HEK293 (cell line): ENCODE data around the gene MAML3.

Source experiments
- FEZF1 ChIP-seq: fragments of 450-650 bp; formaldehyde crosslinking; IDR thresholded peaks from 2 replicates; pipeline ENCODE4 v1.5.1; 2016; ENCODE audit warnings: missing biosample characterization, missing genetic modification characterization
- HOXC10 ChIP-seq: sonication (generic); formaldehyde crosslinking; IDR thresholded peaks from 2 replicates; pipeline ENCODE4 v1.8.1; 2023; ENCODE audit warnings: mild to moderate bottlenecking, missing genetic modification reagents
- MEIS1 ChIP-seq: sonication (generic); formaldehyde crosslinking; IDR thresholded peaks from 2 replicates; pipeline ENCODE4 v1.8.1; 2022; ENCODE audit warnings: missing genetic modification reagents, mild to moderate bottlenecking, borderline replicate concordance
- TCF7L2 ChIP-seq: IDR thresholded peaks from 2 replicates; pipeline ENCODE4 v1.6.1; 2011; ENCODE audit warnings: low read depth, mild to moderate bottlenecking, inconsistent platforms, low read length, moderate library complexity, borderline replicate concordance
- ZBTB17 ChIP-seq: fragments of 450-650 bp; formaldehyde crosslinking; IDR thresholded peaks from 2 replicates; pipeline ENCODE4 v1.5.1; 2016; ENCODE audit warnings: missing biosample characterization, missing genetic modification characterization
- ZFP37 ChIP-seq: fragments of 450-650 bp; formaldehyde crosslinking; IDR thresholded peaks from 2 replicates; pipeline ENCODE4 v1.5.1; 2016; ENCODE audit warnings: missing biosample characterization, missing genetic modification characterization
- ZNF155 ChIP-seq: fragments of 450-650 bp; formaldehyde crosslinking; IDR thresholded peaks from 2 replicates; pipeline ENCODE4 v1.5.1; 2016; ENCODE audit warnings: missing biosample characterization, missing genetic modification characterization
- ZNF184 ChIP-seq: fragments of 450-650 bp; IDR thresholded peaks from 2 replicates; pipeline ENCODE4 v1.5.1; 2018; ENCODE audit warnings: missing biosample characterization, mild to moderate bottlenecking, missing genetic modification characterization
- ZNF416 ChIP-seq: fragments of 450-650 bp; formaldehyde crosslinking; IDR thresholded peaks from 2 replicates; pipeline ENCODE4 v1.5.1; 2016; ENCODE audit warnings: missing biosample characterization, missing genetic modification characterization
- TF ChIP-seq, protein P1 (sequence below): fragments of 450-650 bp; formaldehyde crosslinking; conservative IDR thresholded peaks from 2 replicates; pipeline ENCODE4 v1.5.1; 2016; ENCODE audit warnings: low read depth, missing biosample characterization, missing genetic modification characterization
- TF ChIP-seq, protein P2 (sequence below): fragments of 450-650 bp; formaldehyde crosslinking; IDR thresholded peaks from 2 replicates; pipeline ENCODE4 v1.5.1; 2016; ENCODE audit warnings: missing biosample characterization, missing genetic modification characterization
- TF ChIP-seq, protein P3 (sequence below): fragments of 450-650 bp; formaldehyde crosslinking; conservative IDR thresholded peaks from 2 replicates; pipeline ENCODE4 v1.5.1; 2016; ENCODE audit warnings: low read depth, missing biosample characterization, missing genetic modification characterization
- TF ChIP-seq, protein P4 (sequence below): fragments of 450-650 bp; formaldehyde crosslinking; optimal IDR thresholded peaks from 2 replicates; pipeline ENCODE3; 2016; ENCODE audit warnings: missing biosample characterization, mild to moderate bottlenecking, missing genetic modification characterization
- TF ChIP-seq, protein P5 (sequence below): fragments of 450-650 bp; formaldehyde crosslinking; IDR thresholded peaks from 2 replicates; pipeline ENCODE4 v1.5.1; 2016; ENCODE audit warnings: missing biosample characterization, missing genetic modification characterization

DNA sequence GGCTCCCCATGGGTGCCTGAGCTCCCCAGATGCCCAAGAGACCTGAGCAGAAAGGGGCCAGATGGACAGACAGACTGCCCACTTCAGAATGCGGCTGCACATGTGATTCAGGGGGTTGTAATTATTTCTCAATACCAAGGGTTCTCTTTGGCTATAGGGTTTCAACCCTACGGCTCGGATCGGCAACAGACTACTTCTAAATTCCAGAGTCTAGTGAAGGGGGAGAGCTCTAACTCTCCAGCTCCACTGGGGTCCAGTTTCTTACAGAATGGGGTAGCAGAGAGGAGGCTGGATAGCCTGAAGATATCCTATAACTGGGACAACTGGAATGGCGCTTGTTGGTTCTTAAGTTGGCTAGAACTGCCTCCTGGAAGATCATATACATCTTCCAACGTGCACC, 352.1 kb downstream of the MAML3 start:
- TF ChIP-seq MEIS1 (CRISPR knock-in tag) (no peak), HOXC10 (CRISPR knock-in tag) (no peak), ZBTB17 (tag by site-specific recombination) (no peak), TCF7L2 (no peak), ZFP37 (tag by site-specific recombination) (no peak), ZNF416 (tag by site-specific recombination) (no peak), ZNF155 (tag by site-specific recombination) (no peak), ZNF184 (tag by site-specific recombination) (no peak), FEZF1 (tag by site-specific recombination) (no peak)
- TF ChIP-seq, protein P1, sequence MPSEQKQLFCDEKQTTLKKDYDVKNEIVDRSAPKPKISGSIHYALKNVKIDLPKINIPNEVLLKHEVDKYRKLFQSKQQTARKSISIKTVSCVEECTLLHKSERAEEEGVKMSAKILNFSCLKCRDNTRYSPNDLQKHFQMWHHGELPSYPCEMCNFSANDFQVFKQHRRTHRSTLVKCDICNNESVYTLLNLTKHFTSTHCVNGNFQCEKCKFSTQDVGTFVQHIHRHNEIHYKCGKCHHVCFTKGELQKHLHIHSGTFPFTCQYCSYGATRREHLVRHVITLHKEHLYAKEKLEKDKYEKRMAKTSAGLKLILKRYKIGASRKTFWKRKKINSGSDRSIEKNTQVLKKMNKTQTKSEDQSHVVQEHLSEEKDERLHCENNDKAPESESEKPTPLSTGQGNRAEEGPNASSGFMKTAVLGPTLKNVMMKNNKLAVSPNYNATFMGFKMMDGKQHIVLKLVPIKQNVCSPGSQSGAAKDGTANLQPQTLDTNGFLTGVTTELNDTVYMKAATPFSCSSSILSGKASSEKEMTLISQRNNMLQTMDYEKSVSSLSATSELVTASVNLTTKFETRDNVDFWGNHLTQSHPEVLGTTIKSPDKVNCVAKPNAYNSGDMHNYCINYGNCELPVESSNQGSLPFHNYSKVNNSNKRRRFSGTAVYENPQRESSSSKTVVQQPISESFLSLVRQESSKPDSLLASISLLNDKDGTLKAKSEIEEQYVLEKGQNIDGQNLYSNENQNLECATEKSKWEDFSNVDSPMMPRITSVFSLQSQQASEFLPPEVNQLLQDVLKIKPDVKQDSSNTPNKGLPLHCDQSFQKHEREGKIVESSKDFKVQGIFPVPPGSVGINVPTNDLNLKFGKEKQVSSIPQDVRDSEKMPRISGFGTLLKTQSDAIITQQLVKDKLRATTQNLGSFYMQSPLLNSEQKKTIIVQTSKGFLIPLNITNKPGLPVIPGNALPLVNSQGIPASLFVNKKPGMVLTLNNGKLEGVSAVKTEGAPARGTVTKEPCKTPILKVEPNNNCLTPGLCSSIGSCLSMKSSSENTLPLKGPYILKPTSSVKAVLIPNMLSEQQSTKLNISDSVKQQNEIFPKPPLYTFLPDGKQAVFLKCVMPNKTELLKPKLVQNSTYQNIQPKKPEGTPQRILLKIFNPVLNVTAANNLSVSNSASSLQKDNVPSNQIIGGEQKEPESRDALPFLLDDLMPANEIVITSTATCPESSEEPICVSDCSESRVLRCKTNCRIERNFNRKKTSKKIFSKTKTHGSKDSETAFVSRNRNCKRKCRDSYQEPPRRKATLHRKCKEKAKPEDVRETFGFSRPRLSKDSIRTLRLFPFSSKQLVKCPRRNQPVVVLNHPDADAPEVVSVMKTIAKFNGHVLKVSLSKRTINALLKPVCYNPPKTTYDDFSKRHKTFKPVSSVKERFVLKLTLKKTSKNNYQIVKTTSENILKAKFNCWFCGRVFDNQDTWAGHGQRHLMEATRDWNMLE (tag by site-specific recombination), result no peak
- TF ChIP-seq, protein P2, sequence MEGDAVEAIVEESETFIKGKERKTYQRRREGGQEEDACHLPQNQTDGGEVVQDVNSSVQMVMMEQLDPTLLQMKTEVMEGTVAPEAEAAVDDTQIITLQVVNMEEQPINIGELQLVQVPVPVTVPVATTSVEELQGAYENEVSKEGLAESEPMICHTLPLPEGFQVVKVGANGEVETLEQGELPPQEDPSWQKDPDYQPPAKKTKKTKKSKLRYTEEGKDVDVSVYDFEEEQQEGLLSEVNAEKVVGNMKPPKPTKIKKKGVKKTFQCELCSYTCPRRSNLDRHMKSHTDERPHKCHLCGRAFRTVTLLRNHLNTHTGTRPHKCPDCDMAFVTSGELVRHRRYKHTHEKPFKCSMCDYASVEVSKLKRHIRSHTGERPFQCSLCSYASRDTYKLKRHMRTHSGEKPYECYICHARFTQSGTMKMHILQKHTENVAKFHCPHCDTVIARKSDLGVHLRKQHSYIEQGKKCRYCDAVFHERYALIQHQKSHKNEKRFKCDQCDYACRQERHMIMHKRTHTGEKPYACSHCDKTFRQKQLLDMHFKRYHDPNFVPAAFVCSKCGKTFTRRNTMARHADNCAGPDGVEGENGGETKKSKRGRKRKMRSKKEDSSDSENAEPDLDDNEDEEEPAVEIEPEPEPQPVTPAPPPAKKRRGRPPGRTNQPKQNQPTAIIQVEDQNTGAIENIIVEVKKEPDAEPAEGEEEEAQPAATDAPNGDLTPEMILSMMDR, result no peak
- TF ChIP-seq, protein P3, sequence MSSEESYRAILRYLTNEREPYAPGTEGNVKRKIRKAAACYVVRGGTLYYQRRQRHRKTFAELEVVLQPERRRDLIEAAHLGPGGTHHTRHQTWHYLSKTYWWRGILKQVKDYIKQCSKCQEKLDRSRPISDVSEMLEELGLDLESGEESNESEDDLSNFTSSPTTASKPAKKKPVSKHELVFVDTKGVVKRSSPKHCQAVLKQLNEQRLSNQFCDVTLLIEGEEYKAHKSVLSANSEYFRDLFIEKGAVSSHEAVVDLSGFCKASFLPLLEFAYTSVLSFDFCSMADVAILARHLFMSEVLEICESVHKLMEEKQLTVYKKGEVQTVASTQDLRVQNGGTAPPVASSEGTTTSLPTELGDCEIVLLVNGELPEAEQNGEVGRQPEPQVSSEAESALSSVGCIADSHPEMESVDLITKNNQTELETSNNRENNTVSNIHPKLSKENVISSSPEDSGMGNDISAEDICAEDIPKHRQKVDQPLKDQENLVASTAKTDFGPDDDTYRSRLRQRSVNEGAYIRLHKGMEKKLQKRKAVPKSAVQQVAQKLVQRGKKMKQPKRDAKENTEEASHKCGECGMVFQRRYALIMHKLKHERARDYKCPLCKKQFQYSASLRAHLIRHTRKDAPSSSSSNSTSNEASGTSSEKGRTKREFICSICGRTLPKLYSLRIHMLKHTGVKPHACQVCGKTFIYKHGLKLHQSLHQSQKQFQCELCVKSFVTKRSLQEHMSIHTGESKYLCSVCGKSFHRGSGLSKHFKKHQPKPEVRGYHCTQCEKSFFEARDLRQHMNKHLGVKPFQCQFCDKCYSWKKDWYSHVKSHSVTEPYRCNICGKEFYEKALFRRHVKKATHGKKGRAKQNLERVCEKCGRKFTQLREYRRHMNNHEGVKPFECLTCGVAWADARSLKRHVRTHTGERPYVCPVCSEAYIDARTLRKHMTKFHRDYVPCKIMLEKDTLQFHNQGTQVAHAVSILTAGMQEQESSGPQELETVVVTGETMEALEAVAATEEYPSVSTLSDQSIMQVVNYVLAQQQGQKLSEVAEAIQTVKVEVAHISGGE (tag by site-specific recombination), result no peak
- TF ChIP-seq, protein P4, sequence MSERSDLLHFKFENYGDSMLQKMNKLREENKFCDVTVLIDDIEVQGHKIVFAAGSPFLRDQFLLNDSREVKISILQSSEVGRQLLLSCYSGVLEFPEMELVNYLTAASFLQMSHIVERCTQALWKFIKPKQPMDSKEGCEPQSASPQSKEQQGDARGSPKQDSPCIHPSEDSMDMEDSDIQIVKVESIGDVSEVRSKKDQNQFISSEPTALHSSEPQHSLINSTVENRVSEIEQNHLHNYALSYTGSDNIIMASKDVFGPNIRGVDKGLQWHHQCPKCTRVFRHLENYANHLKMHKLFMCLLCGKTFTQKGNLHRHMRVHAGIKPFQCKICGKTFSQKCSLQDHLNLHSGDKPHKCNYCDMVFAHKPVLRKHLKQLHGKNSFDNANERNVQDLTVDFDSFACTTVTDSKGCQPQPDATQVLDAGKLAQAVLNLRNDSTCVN (tag by site-specific recombination), result no peak
- TF ChIP-seq, protein P5, sequence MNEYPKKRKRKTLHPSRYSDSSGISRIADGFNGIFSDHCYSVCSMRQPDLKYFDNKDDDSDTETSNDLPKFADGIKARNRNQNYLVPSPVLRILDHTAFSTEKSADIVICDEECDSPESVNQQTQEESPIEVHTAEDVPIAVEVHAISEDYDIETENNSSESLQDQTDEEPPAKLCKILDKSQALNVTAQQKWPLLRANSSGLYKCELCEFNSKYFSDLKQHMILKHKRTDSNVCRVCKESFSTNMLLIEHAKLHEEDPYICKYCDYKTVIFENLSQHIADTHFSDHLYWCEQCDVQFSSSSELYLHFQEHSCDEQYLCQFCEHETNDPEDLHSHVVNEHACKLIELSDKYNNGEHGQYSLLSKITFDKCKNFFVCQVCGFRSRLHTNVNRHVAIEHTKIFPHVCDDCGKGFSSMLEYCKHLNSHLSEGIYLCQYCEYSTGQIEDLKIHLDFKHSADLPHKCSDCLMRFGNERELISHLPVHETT (tag by site-specific recombination), result no peak
